CD14-positive monocyte (primary cell): ENCODE data around the gene RANBP17. TPM values are rescaled to one million over a fixed set of nuclear protein-coding genes. Genes with fewer than 3 reads are reported as not detected.
"Not testable (repeated sequence)": the region's sequence is repeated elsewhere in the genome, so short reads cannot be mapped to it uniquely, and the experiment has no call there.

ENCODE experiments used
- DNase-seq, 3 donors: peaks; one replicate each; pipeline ENCODE4 v3.0.0-alpha.2; 2011 to 2022
- H2AFZ ChIP-seq: 2 replicates; pipeline ENCODE4 v1.6.0; 2012; ENCODE audit warnings: mild to moderate bottlenecking, low read depth, low read length, inconsistent platforms; ENCODE audit not compliant: insufficient read depth, poor library complexity, severe bottlenecking
- H3K27ac ChIP-seq, 2 donors: 1 replicate in 1 of 2; 2 replicates in 1 of 2; pipeline ENCODE4 v1.5.1; 2012 to 2013; ENCODE audit warnings: low read length in 2 of 2, control low read depth in 1 of 2, inconsistent platforms in 1 of 2, low read depth in 1 of 2, mild to moderate bottlenecking in 1 of 2
- H3K27me3 ChIP-seq, 2 donors: one replicate each; pipeline versions ENCODE4 v1.6.0 to v1.6.1; 2011 to 2013; ENCODE audit warnings: low read length in 2 of 2; ENCODE audit not compliant: control insufficient read depth in 2 of 2, insufficient read depth in 2 of 2
- H3K36me3 ChIP-seq, 2 donors: replicated peaks in 1 of 2; 1 replicate in 1 of 2; 2 replicates in 1 of 2; pipeline versions ENCODE4 v1.5.1 to v1.6.1; 2012 to 2013; ENCODE audit warnings: low read length in 2 of 2, control low read depth in 1 of 2, inconsistent platforms in 1 of 2, mild to moderate bottlenecking in 1 of 2; ENCODE audit not compliant: insufficient read depth in 2 of 2, control insufficient read depth in 1 of 2
- H3K4me1 ChIP-seq, 2 donors: 1 replicate in 1 of 2; 2 replicates in 1 of 2; pipeline versions ENCODE4 v1.5.1 to v1.6.1; 2012 to 2013; ENCODE audit warnings: low read length in 2 of 2, control low read depth in 1 of 2, inconsistent platforms in 1 of 2, mild to moderate bottlenecking in 1 of 2, moderate library complexity in 1 of 2; ENCODE audit not compliant: insufficient read depth in 2 of 2, control insufficient read depth in 1 of 2
- H3K4me2 ChIP-seq: replicated peaks from 2 replicates; pipeline ENCODE3; 2012; ENCODE audit warnings: low read length, moderate library complexity, mild to moderate bottlenecking; ENCODE audit not compliant: poor library complexity, severe bottlenecking; ENCODE audit errors: extremely low read depth
- H3K4me3 ChIP-seq, 3 experiments: fragments of 200-600 bp in 1 of 3; sonication (generic) in 1 of 3; replicated peaks in 1 of 3; 1 replicate in 2 of 3; 2 replicates in 1 of 3; pipeline ENCODE4 v1.5.1; 2011 to 2013; ENCODE audit warnings: low read length in 3 of 3, mild to moderate bottlenecking in 3 of 3, control low read depth in 2 of 3, low read depth in 2 of 3, inconsistent platforms in 1 of 3, moderate library complexity in 1 of 3
- H3K79me2 ChIP-seq: 2 replicates; pipeline ENCODE4 v1.6.0; 2012; ENCODE audit warnings: mild to moderate bottlenecking, control low read depth, inconsistent platforms, low read length, moderate library complexity; ENCODE audit not compliant: insufficient read depth
- H3K9ac ChIP-seq: 2 replicates; pipeline ENCODE4 v1.6.0; 2017; ENCODE audit warnings: low read length, mild to moderate bottlenecking; ENCODE audit not compliant: insufficient read depth, poor library complexity, severe bottlenecking
- H3K9me3 ChIP-seq, 2 donors: replicated peaks in 1 of 2; 1 replicate in 1 of 2; 2 replicates in 1 of 2; pipeline versions ENCODE4 v1.5.1 to v1.6.1; 2012 to 2013; ENCODE audit warnings: low read length in 2 of 2, control low read depth in 1 of 2; ENCODE audit not compliant: control insufficient read depth in 1 of 2, insufficient read depth in 1 of 2
- H4K20me1 ChIP-seq: 2 replicates; pipeline ENCODE4 v1.6.0; 2012; ENCODE audit warnings: mild to moderate bottlenecking, low read length, control low read depth, moderate library complexity; ENCODE audit not compliant: insufficient read depth
- H3K27ac Mint-ChIP-seq, 7 donors: one replicate each; pipeline ENCODE4 v1.8.0; 2020; ENCODE audit warnings: mild to moderate bottlenecking in 7 of 7, mixed read lengths in 7 of 7, moderate library complexity in 6 of 7, inconsistent platforms in 2 of 7
- H3K27me3 Mint-ChIP-seq, 3 donors: one replicate each; pipeline ENCODE4 v1.8.0; 2021 to 2022; ENCODE audit warnings: low read depth in 3 of 3, mild to moderate bottlenecking in 3 of 3, mixed read lengths in 3 of 3, moderate library complexity in 3 of 3, inconsistent platforms in 1 of 3
- H3K36me3 Mint-ChIP-seq, 2 donors: one replicate each; pipeline ENCODE4 v1.8.0; 2020; ENCODE audit warnings: mixed read lengths in 2 of 2, inconsistent platforms in 1 of 2, mild to moderate bottlenecking in 1 of 2
- H3K4me1 Mint-ChIP-seq: one replicate; pipeline ENCODE4 v1.8.0; 2020; ENCODE audit warnings: mild to moderate bottlenecking, mixed read lengths
- H3K4me3 Mint-ChIP-seq, 2 donors: one replicate each; pipeline ENCODE4 v1.8.0; 2020; ENCODE audit warnings: mild to moderate bottlenecking in 2 of 2, mixed read lengths in 2 of 2, moderate library complexity in 1 of 2
- H3K9me3 Mint-ChIP-seq, 7 donors: one replicate each; pipeline ENCODE4 v1.8.0; 2020 to 2022; ENCODE audit warnings: mixed read lengths in 7 of 7, mild to moderate bottlenecking in 6 of 7, moderate library complexity in 6 of 7, inconsistent platforms in 2 of 7
- WGBS: methylation state at CpG from one replicate; pipeline ENCODE4 v1.1.5; 2013; ENCODE audit warnings: missing lambda C conversion rate; ENCODE audit not compliant: insufficient coverage; 5-methylcytosine and 5-hydroxymethylcytosine counted together
- intact Hi-C, 2 donors: fragments of 100-400 bp; cut with micrococcal nuclease; formaldehyde crosslinking; loops; one replicate each; pipeline versions ENCODE4 v1.15.0 to v1.15.1; 2023
- polyA plus RNA-seq, 3 donors: library from polyadenylated mRNA; depleted of rRNA in 1 of 3; unstranded in 2 of 3; stranded (reverse) in 1 of 3; fragments of 300-500 nt in 2 of 3; fragments of >200 nt in 1 of 3; fragmentation: Illumina TruSeq in 2 of 3; gene quantifications; 1 replicate in 2 of 3; 2 replicates in 1 of 3; pipeline ENCODE4 v1.2.3, GENCODE V29; 2012 to 2021
- TF ChIP-seq, protein P1 (sequence below): fragments of 200-600 bp; IDR thresholded peaks from one replicate; pipeline ENCODE4 v1.8.0; 2022; ENCODE audit warnings: antibody characterized with exemption, mild to moderate bottlenecking

Gene RANBP17
- polyA plus RNA-seq, 3 donors = 0.07 to 0.13 TPM; not detected in 1

DNA sequence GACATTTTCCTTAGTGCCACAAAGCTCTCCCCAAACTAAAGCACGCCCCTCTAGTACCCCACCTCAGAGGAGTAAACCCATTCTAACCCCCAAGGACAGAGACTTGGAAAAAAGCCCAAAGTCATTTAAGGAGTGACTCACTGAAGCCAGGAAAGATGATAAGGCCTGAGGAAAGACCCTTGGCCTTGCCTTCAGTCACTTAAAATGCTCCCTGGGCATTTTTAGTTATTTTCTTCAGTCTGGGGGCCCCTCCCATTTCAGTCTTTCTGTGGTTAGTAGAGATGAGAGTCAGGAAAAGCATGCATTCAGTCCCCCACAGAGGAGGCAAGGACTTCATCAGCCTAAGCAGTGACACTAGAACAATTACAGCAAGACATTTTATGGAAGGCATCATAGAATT lies 433.5 kb downstream of the RANBP17 start:
- Mint-ChIP-seq H3K4me1 (no peaks in the 10 kb centered on the region), H3K27me3 (peaks cover 0 to 5% (median 3%) of the 10 kb centered on the region in 3 donors), H3K4me3 (no peak overlapping the region), H3K36me3 (no peaks in the 10 kb centered on the region), H3K9me3 (no peaks in the 10 kb centered on the region), H3K27ac (peak overlapping the region in 1 of 7 donors; percentile 11)
- no CpG with 5 or more reads among the region's 1 CpG for WGBS
- no peaks in the 10 kb centered on the region for H3K79me2 ChIP-seq
- no peak overlapping the region for H3K4me2 ChIP-seq
- intact Hi-C loops = no loop called here
- H3K36me3 ChIP-seq = no peaks in the 10 kb centered on the region
- no peak overlapping the region for H3K4me3 ChIP-seq
- TF ChIP-seq, protein P1, sequence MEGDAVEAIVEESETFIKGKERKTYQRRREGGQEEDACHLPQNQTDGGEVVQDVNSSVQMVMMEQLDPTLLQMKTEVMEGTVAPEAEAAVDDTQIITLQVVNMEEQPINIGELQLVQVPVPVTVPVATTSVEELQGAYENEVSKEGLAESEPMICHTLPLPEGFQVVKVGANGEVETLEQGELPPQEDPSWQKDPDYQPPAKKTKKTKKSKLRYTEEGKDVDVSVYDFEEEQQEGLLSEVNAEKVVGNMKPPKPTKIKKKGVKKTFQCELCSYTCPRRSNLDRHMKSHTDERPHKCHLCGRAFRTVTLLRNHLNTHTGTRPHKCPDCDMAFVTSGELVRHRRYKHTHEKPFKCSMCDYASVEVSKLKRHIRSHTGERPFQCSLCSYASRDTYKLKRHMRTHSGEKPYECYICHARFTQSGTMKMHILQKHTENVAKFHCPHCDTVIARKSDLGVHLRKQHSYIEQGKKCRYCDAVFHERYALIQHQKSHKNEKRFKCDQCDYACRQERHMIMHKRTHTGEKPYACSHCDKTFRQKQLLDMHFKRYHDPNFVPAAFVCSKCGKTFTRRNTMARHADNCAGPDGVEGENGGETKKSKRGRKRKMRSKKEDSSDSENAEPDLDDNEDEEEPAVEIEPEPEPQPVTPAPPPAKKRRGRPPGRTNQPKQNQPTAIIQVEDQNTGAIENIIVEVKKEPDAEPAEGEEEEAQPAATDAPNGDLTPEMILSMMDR = no peak
- no peak overlapping the region for H2AFZ ChIP-seq
- no peak for DNase-seq
- no peak overlapping the region for H3K9ac ChIP-seq
- no peaks in the 10 kb centered on the region for H3K27me3 ChIP-seq
- H3K4me1 ChIP-seq = no peaks in the 10 kb centered on the region
- H3K27ac ChIP-seq = no peak overlapping the region
- H4K20me1 ChIP-seq = no peaks in the 10 kb centered on the region
- no peaks in the 10 kb centered on the region for H3K9me3 ChIP-seq

DNA sequence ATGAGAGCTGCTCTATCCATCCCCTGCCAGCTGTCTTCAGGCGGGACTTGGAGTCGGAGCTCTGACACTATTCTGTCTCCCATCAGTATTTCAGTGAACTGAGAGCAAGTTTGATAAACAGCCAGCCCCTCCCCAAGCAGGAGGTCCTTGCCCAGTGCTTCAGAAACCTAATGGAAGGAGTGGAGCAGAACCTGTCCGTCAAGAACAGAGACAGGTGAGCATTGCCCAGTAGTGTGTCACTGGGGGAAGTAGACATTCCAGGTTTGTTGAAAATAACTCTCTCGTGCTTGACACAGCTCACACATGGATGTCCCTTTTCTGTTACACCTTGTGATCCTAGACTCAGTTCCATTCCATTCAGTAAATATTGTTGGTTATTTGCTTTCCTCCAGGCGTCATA lies 434.0 kb downstream of the RANBP17 start:
- Histone ChIP-seq H3K27ac (no peak overlapping the region), H3K27me3 (no peaks in the 10 kb centered on the region), H4K20me1 (no peaks in the 10 kb centered on the region), H3K4me2 (no peak overlapping the region), H3K4me3 (no peak overlapping the region), H3K9ac (no peak overlapping the region), H3K9me3 (no peaks in the 10 kb centered on the region), H3K4me1 (no peaks in the 10 kb centered on the region), H3K36me3 (no peaks in the 10 kb centered on the region), H3K79me2 (no peaks in the 10 kb centered on the region), H2AFZ (no peak overlapping the region)
- Mint-ChIP-seq H3K4me1 (no peaks in the 10 kb centered on the region), H3K27me3 (peaks cover 0 to 5% (median 3%) of the 10 kb centered on the region in 3 donors), H3K27ac (no peak overlapping the region), H3K9me3 (no peaks in the 10 kb centered on the region), H3K4me3 (no peak overlapping the region), H3K36me3 (no peaks in the 10 kb centered on the region)
- intact Hi-C loops = no loop called here
- no peak for DNase-seq
- TF ChIP-seq, protein P1 = no peak
- WGBS = no CpG with 5 or more reads among the region's 5 CpGs

DNA sequence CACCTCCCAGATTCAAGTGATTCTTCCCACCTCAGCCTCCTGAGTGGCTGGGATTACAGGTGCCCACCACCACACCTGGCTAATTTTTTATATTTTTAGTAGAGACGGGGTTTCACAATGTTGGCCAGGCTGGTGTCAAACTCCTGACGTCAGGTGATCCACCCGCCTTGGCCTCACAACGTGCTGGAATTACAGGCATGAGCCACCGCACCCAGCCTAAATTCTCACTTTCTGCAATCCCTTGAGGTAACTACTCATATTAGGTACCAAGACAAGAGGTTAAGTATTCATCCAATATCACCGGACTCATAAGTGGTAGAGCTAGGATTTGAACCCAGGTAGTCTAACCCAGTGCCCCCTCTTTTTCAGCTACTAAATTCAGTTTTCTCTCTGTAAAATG lies 436.1 kb downstream of the RANBP17 start:
- H3K9me3 ChIP-seq, H3K27ac ChIP-seq, intact Hi-C loops, H4K20me1 ChIP-seq, H3K4me3 Mint-ChIP-seq, H3K4me3 ChIP-seq, H3K9ac ChIP-seq, H3K4me1 Mint-ChIP-seq, H3K36me3 ChIP-seq, H3K9me3 Mint-ChIP-seq, H3K27ac Mint-ChIP-seq, H3K79me2 ChIP-seq, H2AFZ ChIP-seq, H3K4me2 ChIP-seq, H3K27me3 ChIP-seq, DNase-seq, H3K36me3 Mint-ChIP-seq, H3K4me1 ChIP-seq: not testable (repeated sequence)
- 100% methylated on average over 4 of the region's 6 CpGs for WGBS
- peaks cover 0 to 10% (median 3%) of the 10 kb centered on the region in 3 donors for H3K27me3 Mint-ChIP-seq
